GM12873 (cell line): ENCODE results near the gene TCF25.

Source experiments
- TF ChIP-seq, protein P1 (sequence below): IDR thresholded peaks from 2 replicates; pipeline ENCODE4 v1.5.1; 2012; ENCODE audit warnings: low read depth, mild to moderate bottlenecking, moderate library complexity, low read length, control low read depth; ENCODE audit not compliant: insufficient read depth; ENCODE audit errors: missing control alignments

The TCF25 gene

DNA sequence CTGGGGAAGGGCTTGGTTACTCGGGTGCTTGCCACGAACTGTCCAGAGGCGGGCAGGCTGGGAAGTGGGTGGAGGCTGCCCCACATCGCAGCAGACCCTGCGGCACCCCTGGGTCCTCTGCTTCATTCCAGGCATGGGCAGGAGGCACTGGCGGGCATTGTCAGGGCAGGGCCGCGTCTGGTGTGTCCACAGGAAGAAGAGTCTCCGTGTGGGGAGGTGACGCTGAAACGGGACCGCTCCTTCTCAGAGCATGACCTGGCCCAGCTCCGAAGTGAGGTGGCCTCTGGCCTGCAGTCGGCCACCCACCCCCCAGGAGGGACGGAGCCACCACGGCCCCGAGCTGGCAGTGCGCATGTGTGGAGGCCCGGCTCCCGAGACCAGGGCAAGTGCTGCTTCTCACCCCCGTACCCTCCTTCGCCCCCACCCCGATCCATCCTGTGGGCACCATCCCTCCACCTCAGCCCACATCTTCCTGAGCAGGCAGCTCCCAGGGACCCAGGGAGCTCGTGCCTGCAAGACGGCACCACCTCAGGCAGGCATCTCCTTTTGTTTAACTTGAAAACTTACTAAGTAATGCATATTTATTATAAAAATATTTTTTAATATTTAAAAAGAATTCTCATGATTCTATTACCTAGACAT is 14.3 kb upstream of the TCF25 start:
- TF ChIP-seq, protein P1, sequence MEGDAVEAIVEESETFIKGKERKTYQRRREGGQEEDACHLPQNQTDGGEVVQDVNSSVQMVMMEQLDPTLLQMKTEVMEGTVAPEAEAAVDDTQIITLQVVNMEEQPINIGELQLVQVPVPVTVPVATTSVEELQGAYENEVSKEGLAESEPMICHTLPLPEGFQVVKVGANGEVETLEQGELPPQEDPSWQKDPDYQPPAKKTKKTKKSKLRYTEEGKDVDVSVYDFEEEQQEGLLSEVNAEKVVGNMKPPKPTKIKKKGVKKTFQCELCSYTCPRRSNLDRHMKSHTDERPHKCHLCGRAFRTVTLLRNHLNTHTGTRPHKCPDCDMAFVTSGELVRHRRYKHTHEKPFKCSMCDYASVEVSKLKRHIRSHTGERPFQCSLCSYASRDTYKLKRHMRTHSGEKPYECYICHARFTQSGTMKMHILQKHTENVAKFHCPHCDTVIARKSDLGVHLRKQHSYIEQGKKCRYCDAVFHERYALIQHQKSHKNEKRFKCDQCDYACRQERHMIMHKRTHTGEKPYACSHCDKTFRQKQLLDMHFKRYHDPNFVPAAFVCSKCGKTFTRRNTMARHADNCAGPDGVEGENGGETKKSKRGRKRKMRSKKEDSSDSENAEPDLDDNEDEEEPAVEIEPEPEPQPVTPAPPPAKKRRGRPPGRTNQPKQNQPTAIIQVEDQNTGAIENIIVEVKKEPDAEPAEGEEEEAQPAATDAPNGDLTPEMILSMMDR: no peak

DNA sequence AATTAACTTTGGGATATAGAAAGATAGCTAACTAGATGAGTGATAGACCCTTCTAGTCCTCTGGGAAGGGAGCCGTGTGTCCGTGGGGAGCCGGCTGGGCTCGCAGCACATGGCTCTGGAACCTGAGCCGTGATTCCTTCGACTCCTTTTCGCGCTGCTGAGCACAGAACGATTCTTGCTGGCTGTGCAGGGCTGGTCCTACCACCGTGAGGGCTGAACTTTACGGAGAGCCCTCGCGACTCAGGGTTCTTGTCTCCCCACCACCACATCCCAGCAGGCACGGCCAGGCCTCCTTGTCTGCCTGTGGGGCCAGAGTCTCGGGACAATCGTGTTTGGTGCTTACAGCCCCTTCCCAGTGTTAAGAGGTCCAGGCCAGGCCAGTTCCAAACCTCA is 13.8 kb upstream of the TCF25 start:
- TF ChIP-seq, protein P1: no peak

DNA sequence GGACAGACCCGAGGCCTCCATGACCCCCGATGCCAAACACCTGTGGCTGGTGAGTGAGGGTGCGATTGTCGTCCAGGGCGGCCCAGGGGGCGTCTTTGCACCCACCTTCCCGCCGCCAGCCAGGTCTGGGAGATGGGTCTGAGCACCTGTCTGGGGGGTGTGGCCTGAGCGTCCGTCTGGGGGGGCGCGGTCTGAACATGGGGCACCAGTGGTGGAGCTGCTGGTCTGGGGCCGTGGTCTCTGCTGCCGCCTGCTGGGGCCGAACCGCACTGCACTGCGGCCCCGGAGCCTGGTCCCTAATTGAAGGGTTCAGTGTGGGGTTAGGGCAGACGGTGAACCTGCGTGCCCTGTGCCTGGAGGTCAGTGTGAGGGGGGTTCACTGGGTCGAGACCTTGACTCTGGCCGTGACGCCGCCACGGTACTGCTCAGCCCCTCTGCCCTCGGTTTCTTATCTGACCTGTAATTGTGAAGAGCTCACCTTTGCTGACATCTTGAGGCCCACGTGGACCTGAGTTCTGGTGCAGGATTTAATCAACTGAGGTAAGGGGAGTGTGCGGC is 12.6 kb upstream of the TCF25 start:
- TF ChIP-seq, protein P1: peak; percentile 99

GRCh38 chr16:89861648-89862047 is 11.7 kb upstream of the TCF25 start:
- TF ChIP-seq, protein P1: no peak

- TF ChIP-seq, protein P1: no peak
Measured at GRCh38 chr16:89862732-89863131, 10.7 kb upstream of the TCF25 start.

GRCh38 chr16:89863741-89864526 is 9.5 kb upstream of the TCF25 start:
- TF ChIP-seq, protein P1: no peak

DNA sequence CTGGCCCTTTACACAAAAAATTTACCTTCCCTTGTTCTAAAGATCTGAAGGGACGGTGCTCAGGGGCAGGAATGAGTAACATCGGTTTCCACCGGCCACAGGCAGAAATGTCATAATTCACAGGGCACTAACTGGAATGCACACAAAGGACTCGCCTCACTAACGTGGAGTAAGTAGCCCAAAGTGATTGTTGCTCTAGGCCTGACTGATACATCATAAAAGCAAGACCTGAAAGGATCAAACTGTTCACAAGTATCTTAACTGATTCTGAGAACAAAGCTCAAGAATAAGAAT is 8.9 kb upstream of the TCF25 start:
- TF ChIP-seq, protein P1: no peak
